Natural killer cell (primary cell): ENCODE measurements around the gene PCCA. TPM values are rescaled to one million over a fixed set of nuclear protein-coding genes. Genes with fewer than 3 reads are reported as not detected.
"Not testable (repeated sequence)": the region's sequence is repeated elsewhere in the genome, so short reads cannot be mapped to it uniquely, and the experiment has no call there.

Experiments
- ATAC-seq, 3 donors: fragments of 150-1000 bp in 2 of 3; fragments of 200-7000 bp in 1 of 3; cut with Tn5 transposase; 1 replicate in 1 of 3; 2 replicates in 2 of 3; pipeline ENCODE4 v1.10.0; 2021; ENCODE audit warnings: mild to moderate bottlenecking in 2 of 3, moderate library complexity in 2 of 3
- DNase-seq, 2 donors: peaks; one replicate each; pipeline versions ENCODE4 v3.0.0 to v3.0.0-alpha.2; 2013 to 2021; ENCODE audit warnings: mixed read lengths in 1 of 2
- H3K27ac ChIP-seq: one replicate; pipeline ENCODE4 v1.5.1; 2013; ENCODE audit warnings: mild to moderate bottlenecking, low read length
- H3K27me3 ChIP-seq: one replicate; pipeline ENCODE4 v1.6.1; 2013; ENCODE audit warnings: low read length; ENCODE audit not compliant: control insufficient read depth, insufficient read depth
- H3K36me3 ChIP-seq: one replicate; pipeline ENCODE4 v1.6.1; 2013; ENCODE audit warnings: low read length; ENCODE audit not compliant: control insufficient read depth, insufficient read depth
- H3K4me1 ChIP-seq: one replicate; pipeline ENCODE4 v1.6.1; 2013; ENCODE audit warnings: low read length; ENCODE audit not compliant: control insufficient read depth, insufficient read depth
- H3K4me3 ChIP-seq: one replicate; pipeline ENCODE4 v1.5.1; 2013; ENCODE audit warnings: low read length
- H3K9me3 ChIP-seq: one replicate; pipeline ENCODE4 v1.6.1; 2013; ENCODE audit warnings: low read length; ENCODE audit not compliant: control insufficient read depth, insufficient read depth
- H3K27ac Mint-ChIP-seq, 2 donors: one replicate each; pipeline ENCODE4 v1.8.0; 2022; ENCODE audit warnings: mild to moderate bottlenecking in 2 of 2, mixed read lengths in 2 of 2, moderate library complexity in 1 of 2
- H3K27me3 Mint-ChIP-seq, 2 donors: one replicate each; pipeline ENCODE4 v1.8.0; 2022; ENCODE audit warnings: low read depth in 2 of 2, mixed read lengths in 2 of 2
- H3K36me3 Mint-ChIP-seq: one replicate; pipeline ENCODE4 v1.8.0; 2022; ENCODE audit warnings: mixed read lengths
- H3K4me1 Mint-ChIP-seq, 2 donors: one replicate each; pipeline ENCODE4 v1.8.0; 2022; ENCODE audit warnings: mixed read lengths in 2 of 2
- H3K4me3 Mint-ChIP-seq: one replicate; pipeline ENCODE4 v1.8.0; 2022; ENCODE audit warnings: mild to moderate bottlenecking, moderate library complexity, mixed read lengths
- H3K9me3 Mint-ChIP-seq, 2 donors: one replicate each; pipeline ENCODE4 v1.8.0; 2022; ENCODE audit warnings: mixed read lengths in 2 of 2
- CTCF ChIP-seq: fragments of 200-600 bp; IDR thresholded peaks from one replicate; pipeline ENCODE4 v1.8.0; 2022; ENCODE audit warnings: antibody characterized with exemption
- WGBS: methylation state at CpG from one replicate; pipeline ENCODE4 v1.1.7; 2013; ENCODE audit warnings: missing lambda C conversion rate; ENCODE audit not compliant: insufficient coverage; 5-methylcytosine and 5-hydroxymethylcytosine counted together
- intact Hi-C: fragments of 100-400 bp; cut with micrococcal nuclease; formaldehyde crosslinking; loops from one replicate; pipeline ENCODE4 v1.14.2; 2022
- total RNA-seq, 4 donors: library from RNA; stranded (reverse); fragments of 120-200 nt in 1 of 4; gene quantifications; one replicate each; pipeline versions ENCODE4 v1.2.3 to v1.2.4, GENCODE V29; 2013 to 2022

Gene PCCA
- total RNA-seq, 3 donors from 2014 or later (not counting 1 experiment from before 2014, with no cell fraction given), result 25.5 to 28.5 (median 28.2) TPM

GRCh38 chr13:100523411-100523810 lies 434.5 kb downstream of the PCCA start:
- H3K27ac Mint-ChIP-seq, result no peak overlapping the region
- Histone ChIP-seq H3K27ac (no peak overlapping the region), H3K4me1 (peaks cover 5% of the 10 kb centered on the region), H3K9me3 (no peaks in the 10 kb centered on the region), H3K36me3 (peaks cover under 1% of the 10 kb centered on the region), H3K4me3 (no peak overlapping the region), H3K27me3 (no peaks in the 10 kb centered on the region)
- WGBS, result 96% methylated on average over 14 of the region's 14 CpGs
- no peak for TF ChIP-seq CTCF
- DNase-seq, result no peak
- H3K36me3 Mint-ChIP-seq, result no peaks in the 10 kb centered on the region
- no peak overlapping the region for H3K4me3 Mint-ChIP-seq
- peaks cover under 1 to 10% of the 10 kb centered on the region in 2 donors for H3K4me1 Mint-ChIP-seq
- ATAC-seq, result no peak
- H3K9me3 Mint-ChIP-seq, result no peaks in the 10 kb centered on the region
- intact Hi-C loops, result no loop called here
- no peaks in the 10 kb centered on the region for H3K27me3 Mint-ChIP-seq

GRCh38 chr13:100523981-100524386 lies 435.1 kb downstream of the PCCA start:
- no peaks in the 10 kb centered on the region for H3K9me3 Mint-ChIP-seq
- intact Hi-C loops, result no loop called here
- H3K36me3 Mint-ChIP-seq, result peaks cover 3% of the 10 kb centered on the region
- no peak for TF ChIP-seq CTCF
- H3K27ac Mint-ChIP-seq, result no peak overlapping the region
- no peak overlapping the region for H3K27ac ChIP-seq
- H3K4me1 Mint-ChIP-seq, result peaks cover 0 to 9% of the 10 kb centered on the region in 2 donors
- DNase-seq (no peak), ATAC-seq (no peak)
- H3K36me3 ChIP-seq, result peaks cover 2% of the 10 kb centered on the region
- no peaks in the 10 kb centered on the region for H3K27me3 Mint-ChIP-seq
- H3K4me1 ChIP-seq, result peaks cover 5% of the 10 kb centered on the region
- no peaks in the 10 kb centered on the region for H3K9me3 ChIP-seq
- H3K4me3 ChIP-seq, result no peak overlapping the region
- WGBS, result 94% methylated on average over 8 of the region's 8 CpGs
- no peak overlapping the region for H3K4me3 Mint-ChIP-seq
- no peaks in the 10 kb centered on the region for H3K27me3 ChIP-seq

GRCh38 chr13:100524688-100525087 lies 435.8 kb downstream of the PCCA start:
- H3K27ac Mint-ChIP-seq, result peak overlapping the region in 1 of 2 donors; percentile 15
- WGBS, result 96% methylated on average over 4 of the region's 5 CpGs
- intact Hi-C loops, result not testable (repeated sequence)

GRCh38 chr13:100525453-100526317 lies 436.8 kb downstream of the PCCA start:
- no peaks in the 10 kb centered on the region for H3K9me3 ChIP-seq

More at GRCh38 chr13:100524688-100525087, 435.8 kb downstream of the PCCA start:
- not testable (repeated sequence) for H3K9me3 Mint-ChIP-seq, H3K27me3 ChIP-seq, H3K36me3 Mint-ChIP-seq, H3K4me3 ChIP-seq, H3K4me3 Mint-ChIP-seq, H3K27me3 Mint-ChIP-seq, H3K4me1 ChIP-seq, H3K36me3 ChIP-seq, ATAC-seq, H3K4me1 Mint-ChIP-seq, H3K9me3 ChIP-seq, H3K27ac ChIP-seq, DNase-seq

More at GRCh38 chr13:100525453-100526317, 436.8 kb downstream of the PCCA start:
- WGBS, result 94% methylated on average over 17 of the region's 17 CpGs
- no peaks in the 10 kb centered on the region for H3K27me3 ChIP-seq
- H3K4me1 ChIP-seq, result no peaks in the 10 kb centered on the region
- no peak for ATAC-seq
- H3K4me3 ChIP-seq, result no peak overlapping the region
- peaks cover 0 to 4% of the 10 kb centered on the region in 2 donors for H3K4me1 Mint-ChIP-seq
- no peak overlapping the region for H3K27ac ChIP-seq
- H3K36me3 Mint-ChIP-seq, result peaks cover 7% of the 10 kb centered on the region
- H3K36me3 ChIP-seq, result peaks cover 5% of the 10 kb centered on the region
- no peaks in the 10 kb centered on the region for H3K9me3 Mint-ChIP-seq
- DNase-seq, result no peak
- intact Hi-C loops, result no loop called here
- no peak overlapping the region for H3K4me3 Mint-ChIP-seq
- no peaks in the 10 kb centered on the region for H3K27me3 Mint-ChIP-seq
- no peak for TF ChIP-seq CTCF
- H3K27ac Mint-ChIP-seq, result no peak overlapping the region
